ENCODE measurements around the gene SKP2.

GRCh38 chr5:36230151-36230790 is 78.4 kb downstream of the SKP2 start:
- TF ChIP-seq CTCF (IDR thresholded peaks at IDR 0.05) (no peak), POLR2A (IDR thresholded peaks at IDR 0.05) (no peak)
